Osteoblast (primary cell): Measurements from ENCODE around the gene MYCBPAP. TPM values are rescaled to one million over a fixed set of nuclear protein-coding genes. Genes with fewer than 3 reads are reported as not detected.

ENCODE experiments used
- DNase-seq: peaks from one replicate; pipeline ENCODE4 v3.0.0; 2011; ENCODE audit warnings: low spot score, mixed read lengths; ENCODE audit not compliant: insufficient read length; ENCODE audit errors: missing footprints
- H2AFZ ChIP-seq: 2 replicates; pipeline ENCODE4 v1.6.0; 2011; ENCODE audit warnings: mild to moderate bottlenecking, low read length
- H3K27ac ChIP-seq: 2 replicates; pipeline ENCODE4 v1.5.1; 2011; ENCODE audit warnings: mild to moderate bottlenecking, low read depth, low read length, moderate library complexity
- H3K27me3 ChIP-seq: 2 replicates; pipeline ENCODE4 v1.6.0; 2012; ENCODE audit warnings: mild to moderate bottlenecking, control low read depth, inconsistent platforms, low read length, moderate library complexity; ENCODE audit not compliant: insufficient read depth
- H3K36me3 ChIP-seq: 2 replicates; pipeline ENCODE4 v1.5.1; 2011; ENCODE audit warnings: mild to moderate bottlenecking, low read length, control low read depth, moderate library complexity; ENCODE audit not compliant: insufficient read depth
- H3K4me1 ChIP-seq: 2 replicates; pipeline ENCODE4 v1.5.1; 2011; ENCODE audit warnings: mild to moderate bottlenecking, low read length, control low read depth, moderate library complexity; ENCODE audit not compliant: insufficient read depth
- H3K4me2 ChIP-seq: 2 replicates; pipeline ENCODE4 v1.6.0; 2011; ENCODE audit warnings: mild to moderate bottlenecking, low read length; ENCODE audit not compliant: insufficient read depth
- H3K4me3 ChIP-seq: fragments of 200-600 bp; sonication (generic); 3 replicates; pipeline ENCODE4 v1.5.1; 2012; ENCODE audit warnings: mild to moderate bottlenecking, low read length, inconsistent platforms; ENCODE audit not compliant: insufficient read depth
- H3K79me2 ChIP-seq: 2 replicates; pipeline ENCODE4 v1.6.0; 2012; ENCODE audit warnings: mild to moderate bottlenecking, low read length, control low read depth, inconsistent platforms; ENCODE audit not compliant: insufficient read depth
- H3K9me3 ChIP-seq: 2 replicates; pipeline ENCODE4 v1.5.1; 2011; ENCODE audit warnings: low read depth, low read length, control low read depth
- H4K20me1 ChIP-seq: 2 replicates; pipeline ENCODE4 v1.6.0; 2012; ENCODE audit warnings: mild to moderate bottlenecking, low read length, control low read depth; ENCODE audit not compliant: insufficient read depth
- CTCF ChIP-seq: IDR thresholded peaks from 2 replicates; pipeline ENCODE4 v1.5.1; 2011; ENCODE audit warnings: mild to moderate bottlenecking, low read depth, low read length, moderate library complexity; ENCODE audit errors: extremely low read depth
- total RNA-seq: library from RNA; depleted of rRNA; stranded (reverse); fragments of >200 nt; gene quantifications from 2 replicates; pipeline ENCODE4 v1.2.3, GENCODE V29; 2012

Gene MYCBPAP
- total RNA-seq, 1 donor, result 0.36 TPM

GRCh38 chr17:50464736-50465135 lies 43.5 kb upstream of the MYCBPAP start:
- Histone ChIP-seq H3K9me3 (no peaks in the 10 kb centered on the region), H3K27ac (no peak overlapping the region), H3K4me2 (no peak overlapping the region), H3K36me3 (peaks cover 4% of the 10 kb centered on the region), H3K27me3 (peaks cover 34% of the 10 kb centered on the region), H3K4me1 (peaks cover 3% of the 10 kb centered on the region), H3K79me2 (no peaks in the 10 kb centered on the region), H3K4me3 (no peak overlapping the region), H4K20me1 (peaks cover 9% of the 10 kb centered on the region), H2AFZ (no peak overlapping the region)
- peak; percentile 68 for DNase-seq
- TF ChIP-seq CTCF, result no peak

- Histone ChIP-seq H3K9me3 (no peaks in the 10 kb centered on the region), H3K4me3 (no peak overlapping the region), H3K4me1 (peaks cover 3% of the 10 kb centered on the region), H3K27ac (no peak overlapping the region), H2AFZ (no peak overlapping the region), H3K27me3 (peaks cover 34% of the 10 kb centered on the region), H4K20me1 (peaks cover 11% of the 10 kb centered on the region), H3K79me2 (no peaks in the 10 kb centered on the region), H3K4me2 (no peak overlapping the region), H3K36me3 (peaks cover 4% of the 10 kb centered on the region)
- no peak for TF ChIP-seq CTCF
- peak; percentile 10 for DNase-seq
Observed at GRCh38 chr17:50465171-50465570, 43.1 kb upstream of the MYCBPAP start.

GRCh38 chr17:50465635-50466034 lies 42.6 kb upstream of the MYCBPAP start:
- H3K4me3 ChIP-seq, result no peak overlapping the region
- no peak overlapping the region for H2AFZ ChIP-seq
- peaks cover 3% of the 10 kb centered on the region for H3K4me1 ChIP-seq
- H3K27ac ChIP-seq, result no peak overlapping the region
- H3K36me3 ChIP-seq, result peaks cover 4% of the 10 kb centered on the region
- DNase-seq, result peak; percentile 76
- H3K79me2 ChIP-seq, result no peaks in the 10 kb centered on the region
- no peak overlapping the region for H3K4me2 ChIP-seq
- no peak for TF ChIP-seq CTCF
- peaks cover 12% of the 10 kb centered on the region for H4K20me1 ChIP-seq
- H3K9me3 ChIP-seq, result no peaks in the 10 kb centered on the region
- H3K27me3 ChIP-seq, result peaks cover 34% of the 10 kb centered on the region

- DNase-seq, result peak; percentile 90
- Histone ChIP-seq H4K20me1 (peaks cover 12% of the 10 kb centered on the region), H3K9me3 (no peaks in the 10 kb centered on the region), H3K27me3 (peaks cover 34% of the 10 kb centered on the region), H3K79me2 (no peaks in the 10 kb centered on the region), H3K4me3 (no peak overlapping the region), H2AFZ (no peak overlapping the region), H3K36me3 (peaks cover 4% of the 10 kb centered on the region), H3K4me2 (no peak overlapping the region), H3K4me1 (peaks cover 3% of the 10 kb centered on the region), H3K27ac (no peak overlapping the region)
- no peak for TF ChIP-seq CTCF
Observed at GRCh38 chr17:50466371-50467113, 41.7 kb upstream of the MYCBPAP start.
